DND-41 (cell line): ENCODE data around the gene GPR101.

ENCODE experiments used
- ATAC-seq: fragments of 200-7000 bp; cut with Tn5 transposase; 3 replicates; pipeline ENCODE4 v1.9.1; 2021; ENCODE audit warnings: low read depth; ENCODE audit not compliant: insufficient read depth
- DNase-seq: peaks from one replicate; pipeline ENCODE4 v3.0.0-alpha.2; 2020
- H2AFZ ChIP-seq: 2 replicates; pipeline ENCODE4 v1.6.0; 2012; ENCODE audit warnings: low read depth, low read length
- H3K27ac ChIP-seq: 2 replicates; pipeline ENCODE4 v1.5.1; 2012; ENCODE audit warnings: low read length, inconsistent platforms
- H3K27me3 ChIP-seq: fragments of 200-600 bp; sonication (generic); 2 replicates; pipeline ENCODE4 v1.6.0; 2012; ENCODE audit warnings: low read length, mild to moderate bottlenecking, inconsistent platforms; ENCODE audit not compliant: insufficient read depth, poor library complexity
- H3K36me3 ChIP-seq: 2 replicates; pipeline ENCODE4 v1.5.1; 2012; ENCODE audit warnings: low read length, inconsistent platforms; ENCODE audit not compliant: insufficient read depth
- H3K4me1 ChIP-seq: 2 replicates; pipeline ENCODE4 v1.5.1; 2012; ENCODE audit warnings: mild to moderate bottlenecking, low read length; ENCODE audit not compliant: insufficient read depth
- H3K4me2 ChIP-seq: 2 replicates; pipeline ENCODE4 v1.6.0; 2012; ENCODE audit warnings: mild to moderate bottlenecking, moderate library complexity, low read length, inconsistent platforms; ENCODE audit not compliant: insufficient read depth
- H3K4me3 ChIP-seq, 2 experiments: fragments of 200-600 bp in 1 of 2; shearing (Covaris generic) in 1 of 2; 2 replicates each; pipeline ENCODE4 v1.5.1; 2012 to 2016; ENCODE audit warnings: inconsistent platforms in 2 of 2, low read length in 2 of 2, mild to moderate bottlenecking in 2 of 2, low read depth in 1 of 2, moderate library complexity in 1 of 2
- H3K79me2 ChIP-seq: 2 replicates; pipeline ENCODE4 v1.6.0; 2012; ENCODE audit warnings: low read length, inconsistent platforms; ENCODE audit not compliant: insufficient read depth
- H3K9ac ChIP-seq: 2 replicates; pipeline ENCODE4 v1.6.0; 2012; ENCODE audit warnings: low read depth, mild to moderate bottlenecking, inconsistent platforms, low read length, moderate library complexity
- H3K9me3 ChIP-seq: 2 replicates; pipeline ENCODE4 v1.5.1; 2012; ENCODE audit warnings: low read length, moderate library complexity, mild to moderate bottlenecking, inconsistent platforms; ENCODE audit not compliant: insufficient read depth, severe bottlenecking
- H4K20me1 ChIP-seq: 2 replicates; pipeline ENCODE4 v1.6.0; 2012; ENCODE audit warnings: low read length; ENCODE audit not compliant: insufficient read depth
- EZH2 ChIP-seq: IDR thresholded peaks from 3 replicates; pipeline ENCODE4 v1.6.1; 2012; ENCODE audit warnings: borderline replicate concordance, low read depth, mild to moderate bottlenecking, moderate library complexity, low read length, inconsistent platforms; ENCODE audit not compliant: severe bottlenecking
- TF ChIP-seq, protein P1 (sequence below): IDR thresholded peaks from 2 replicates; pipeline ENCODE4 v1.5.1; 2012; ENCODE audit warnings: borderline replicate concordance, low read length, moderate library complexity, mild to moderate bottlenecking; ENCODE audit not compliant: poor library complexity, severe bottlenecking; ENCODE audit errors: extremely low read depth

Gene GPR101

GRCh38 chrX:137044893-137045292 lies 11.1 kb upstream of the GPR101 start:
- H4K20me1 ChIP-seq: no peaks in the 10 kb centered on the region
- no peaks in the 10 kb centered on the region for H3K36me3 ChIP-seq
- TF ChIP-seq, protein P1, sequence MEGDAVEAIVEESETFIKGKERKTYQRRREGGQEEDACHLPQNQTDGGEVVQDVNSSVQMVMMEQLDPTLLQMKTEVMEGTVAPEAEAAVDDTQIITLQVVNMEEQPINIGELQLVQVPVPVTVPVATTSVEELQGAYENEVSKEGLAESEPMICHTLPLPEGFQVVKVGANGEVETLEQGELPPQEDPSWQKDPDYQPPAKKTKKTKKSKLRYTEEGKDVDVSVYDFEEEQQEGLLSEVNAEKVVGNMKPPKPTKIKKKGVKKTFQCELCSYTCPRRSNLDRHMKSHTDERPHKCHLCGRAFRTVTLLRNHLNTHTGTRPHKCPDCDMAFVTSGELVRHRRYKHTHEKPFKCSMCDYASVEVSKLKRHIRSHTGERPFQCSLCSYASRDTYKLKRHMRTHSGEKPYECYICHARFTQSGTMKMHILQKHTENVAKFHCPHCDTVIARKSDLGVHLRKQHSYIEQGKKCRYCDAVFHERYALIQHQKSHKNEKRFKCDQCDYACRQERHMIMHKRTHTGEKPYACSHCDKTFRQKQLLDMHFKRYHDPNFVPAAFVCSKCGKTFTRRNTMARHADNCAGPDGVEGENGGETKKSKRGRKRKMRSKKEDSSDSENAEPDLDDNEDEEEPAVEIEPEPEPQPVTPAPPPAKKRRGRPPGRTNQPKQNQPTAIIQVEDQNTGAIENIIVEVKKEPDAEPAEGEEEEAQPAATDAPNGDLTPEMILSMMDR: no peak
- no peak for TF ChIP-seq EZH2
- ATAC-seq: no peak
- no peaks in the 10 kb centered on the region for H3K79me2 ChIP-seq
- H3K27me3 ChIP-seq: peaks cover 5% of the 10 kb centered on the region
- no peaks in the 10 kb centered on the region for H3K4me1 ChIP-seq
- no peak overlapping the region for H3K27ac ChIP-seq
- H3K9me3 ChIP-seq: no peaks in the 10 kb centered on the region
- DNase-seq: no peak
- H2AFZ ChIP-seq: no peak overlapping the region
- H3K4me2 ChIP-seq: no peak overlapping the region
- H3K9ac ChIP-seq: no peak overlapping the region
- no peak overlapping the region for H3K4me3 ChIP-seq

DNA sequence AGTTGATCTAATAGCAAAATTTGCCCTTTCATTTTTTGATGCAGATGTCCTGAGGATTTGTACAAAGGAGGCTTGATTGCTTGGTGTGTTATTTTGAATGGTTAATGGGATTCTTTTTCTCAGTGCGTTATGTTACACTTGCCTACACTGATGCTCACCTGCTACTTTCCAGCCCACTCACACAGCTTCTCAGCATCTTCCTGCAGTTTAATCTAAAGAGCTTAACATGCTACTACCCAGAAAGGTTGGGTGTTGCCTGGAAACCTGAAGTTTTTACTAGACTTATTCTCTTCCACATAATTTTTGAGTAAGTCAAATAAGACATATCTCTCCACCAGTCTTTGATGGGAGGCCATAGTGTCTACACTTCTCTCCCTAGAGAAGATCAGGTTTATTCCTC lies 9.9 kb upstream of the GPR101 start:
- Histone ChIP-seq H3K27ac (no peak overlapping the region), H3K4me2 (no peak overlapping the region), H3K36me3 (no peaks in the 10 kb centered on the region), H3K9me3 (no peaks in the 10 kb centered on the region), H3K27me3 (peaks cover 3% of the 10 kb centered on the region), H3K4me1 (no peaks in the 10 kb centered on the region), H4K20me1 (no peaks in the 10 kb centered on the region), H3K4me3 (no peak overlapping the region), H3K9ac (no peak overlapping the region), H2AFZ (no peak overlapping the region), H3K79me2 (no peaks in the 10 kb centered on the region)
- ATAC-seq: no peak
- TF ChIP-seq EZH2: no peak
- TF ChIP-seq, protein P1: no peak
- no peak for DNase-seq

DNA sequence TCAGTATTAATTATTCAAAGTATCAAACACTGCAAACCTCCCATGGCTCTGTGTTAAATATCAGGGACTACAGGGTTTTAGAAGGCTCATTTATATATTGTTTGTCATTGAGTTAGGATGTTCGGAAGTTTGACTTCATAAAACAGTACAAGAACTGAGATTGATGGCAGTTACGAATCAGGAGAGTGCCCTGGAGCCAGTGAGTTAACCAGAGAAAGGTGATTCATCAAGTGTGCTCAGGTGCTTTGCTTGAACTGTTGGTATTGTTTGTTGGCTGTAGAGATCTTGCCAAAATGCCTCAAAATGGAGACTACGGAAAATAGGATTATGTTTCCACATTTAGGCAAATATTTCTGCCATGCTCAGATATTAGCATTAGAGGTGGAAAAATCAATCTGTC lies 7.5 kb upstream of the GPR101 start:
- Histone ChIP-seq H3K4me2 (no peak overlapping the region), H4K20me1 (no peaks in the 10 kb centered on the region), H3K4me1 (no peaks in the 10 kb centered on the region), H2AFZ (no peak overlapping the region), H3K9me3 (no peaks in the 10 kb centered on the region), H3K27me3 (no peaks in the 10 kb centered on the region), H3K79me2 (no peaks in the 10 kb centered on the region), H3K27ac (no peak overlapping the region), H3K9ac (no peak overlapping the region), H3K36me3 (no peaks in the 10 kb centered on the region), H3K4me3 (no peak overlapping the region)
- no peak for TF ChIP-seq EZH2
- TF ChIP-seq, protein P1: no peak
- no peak for DNase-seq
- no peak for ATAC-seq

- DNase-seq: no peak
- TF ChIP-seq, protein P1: no peak
- TF ChIP-seq EZH2: no peak
Measured at GRCh38 chrX:137040113-137040794, 6.5 kb upstream of the GPR101 start.

More at GRCh38 chrX:137040113-137040794, 6.5 kb upstream of the GPR101 start:
- no peaks in the 10 kb centered on the region for H3K36me3 ChIP-seq
- no peaks in the 10 kb centered on the region for H4K20me1 ChIP-seq
- no peaks in the 10 kb centered on the region for H3K4me1 ChIP-seq
- H3K27ac ChIP-seq: no peak overlapping the region
- no peaks in the 10 kb centered on the region for H3K27me3 ChIP-seq
- H3K4me3 ChIP-seq: no peak overlapping the region
- H2AFZ ChIP-seq: no peak overlapping the region
- no peak overlapping the region for H3K4me2 ChIP-seq
- no peak overlapping the region for H3K9ac ChIP-seq
- no peak for ATAC-seq
- H3K79me2 ChIP-seq: no peaks in the 10 kb centered on the region
- no peaks in the 10 kb centered on the region for H3K9me3 ChIP-seq
